NCI-H2081 treated with DMSO at 0.1 percent for 48 hours (cell line): ENCODE data around the gene FLNB.

Experiments
- DNase-seq: peaks from one replicate; lab custom pipeline; 2025; lab: John Stamatoyannopoulos, UW

Gene FLNB

GRCh38 chr3:58135712-58136543 lies 127.7 kb downstream of the FLNB start:
- DNase-seq, result no peak

DNA sequence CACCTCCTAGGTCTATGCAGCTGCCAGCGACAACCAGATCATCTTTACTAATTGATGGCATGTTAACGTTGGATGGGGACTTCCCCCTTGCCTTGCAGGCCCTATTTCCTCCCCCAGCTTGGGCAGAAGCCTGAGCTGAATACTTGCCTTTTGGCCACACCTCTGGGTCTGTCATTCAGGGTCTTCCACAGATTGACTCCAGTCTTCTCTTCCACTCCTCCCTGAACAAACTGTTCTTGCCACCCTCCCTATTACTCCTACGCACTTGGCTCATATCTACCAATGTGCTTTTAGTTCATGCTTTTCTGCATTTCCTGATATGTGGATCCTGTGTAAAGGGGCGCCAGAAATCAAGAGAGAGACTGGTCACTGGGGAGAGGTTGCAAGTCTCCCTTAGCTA lies 129.1 kb downstream of the FLNB start:
- DNase-seq, result no peak

- DNase-seq, result no peak
Measured at GRCh38 chr3:58141766-58142345, 133.6 kb downstream of the FLNB start.

DNA sequence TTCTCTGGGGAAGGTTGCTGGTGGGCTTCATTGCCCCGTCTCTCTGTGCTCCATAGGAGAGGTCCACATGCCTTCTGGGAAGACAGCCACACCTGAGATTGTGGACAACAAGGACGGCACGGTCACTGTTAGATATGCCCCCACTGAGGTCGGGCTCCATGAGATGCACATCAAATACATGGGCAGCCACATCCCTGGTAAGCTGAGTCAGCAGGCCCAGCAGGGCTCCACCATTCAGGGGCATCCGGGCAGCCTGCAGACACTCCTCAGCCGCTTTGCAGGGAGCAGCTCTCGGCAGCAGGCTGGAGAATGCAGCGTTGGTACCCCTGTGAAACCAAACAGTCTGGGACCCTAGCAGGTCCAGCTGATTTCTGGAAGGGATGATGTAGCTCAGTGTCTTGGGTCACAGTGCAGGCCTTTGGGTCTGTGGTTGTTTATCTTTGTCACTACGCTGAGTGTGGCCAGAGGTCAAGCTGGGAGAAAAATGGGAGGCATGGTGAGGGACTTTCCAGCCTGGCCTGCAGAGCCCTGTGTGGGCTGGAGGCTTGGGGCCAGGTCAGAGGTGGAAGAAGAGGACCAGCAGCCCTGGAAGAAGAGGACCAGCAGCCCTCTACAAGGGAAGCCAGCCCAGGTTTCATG lies 135.3 kb downstream of the FLNB start:
- no peak for DNase-seq

GRCh38 chr3:58144478-58145325 lies 136.5 kb downstream of the FLNB start:
- no peak for DNase-seq

- DNase-seq, result no peak
Measured at GRCh38 chr3:58148049-58148448, 139.8 kb downstream of the FLNB start.

DNA sequence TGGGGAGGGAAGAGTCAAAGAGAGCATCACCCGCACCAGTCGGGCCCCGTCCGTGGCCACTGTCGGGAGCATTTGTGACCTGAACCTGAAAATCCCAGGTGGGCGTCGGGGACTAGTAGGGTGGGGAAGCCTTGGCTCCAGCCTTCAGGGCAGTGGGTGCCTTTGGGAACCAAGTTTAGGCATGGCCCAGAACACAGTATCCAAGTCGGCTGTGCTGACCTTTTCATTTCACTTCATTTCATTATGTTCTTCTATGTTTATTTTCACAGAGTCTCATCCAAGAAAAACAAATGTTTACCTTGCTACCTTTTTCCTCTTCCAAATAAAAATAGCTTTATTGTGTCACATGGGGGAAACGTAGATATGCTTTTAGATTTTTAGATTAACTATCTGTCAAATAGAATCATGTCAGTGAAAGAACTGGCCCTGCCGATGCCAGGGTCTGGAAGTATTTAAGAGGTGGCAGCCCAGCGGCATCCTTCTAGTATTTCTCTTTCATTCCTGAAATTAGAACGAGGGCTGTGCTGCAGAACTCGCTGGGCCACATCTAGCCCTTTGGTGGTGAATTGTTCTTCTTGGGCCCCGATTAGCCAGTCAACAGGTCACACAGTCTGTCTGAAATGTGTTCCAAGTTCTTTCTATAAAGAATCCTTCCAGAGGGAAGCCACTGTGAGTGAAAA lies 142.0 kb downstream of the FLNB start:
- no peak for DNase-seq

DNA sequence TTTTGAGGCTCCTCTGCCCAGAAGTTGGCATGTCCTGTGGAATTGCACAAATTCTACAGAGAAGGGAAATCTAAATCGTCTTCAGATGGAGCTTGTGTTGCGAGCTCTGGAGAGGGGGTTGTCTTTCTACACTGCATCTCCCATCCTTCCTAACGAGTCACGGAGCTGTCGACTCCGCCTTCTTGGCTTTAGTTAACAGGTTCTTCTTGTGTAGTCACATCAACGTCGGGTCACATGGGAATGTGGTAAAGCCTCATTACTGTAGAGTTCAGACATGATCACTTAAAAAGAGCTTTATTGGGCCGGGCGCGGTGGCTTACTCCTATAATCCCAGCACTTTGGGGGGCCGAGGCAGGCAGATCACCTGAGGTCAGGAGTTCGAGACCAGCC lies 142.6 kb downstream of the FLNB start:
- no peak for DNase-seq

- DNase-seq, result no peak
Measured at GRCh38 chr3:58151637-58152036, 143.4 kb downstream of the FLNB start.

- no peak for DNase-seq
Measured at GRCh38 chr3:58152225-58153015, 144.2 kb downstream of the FLNB start.

DNA sequence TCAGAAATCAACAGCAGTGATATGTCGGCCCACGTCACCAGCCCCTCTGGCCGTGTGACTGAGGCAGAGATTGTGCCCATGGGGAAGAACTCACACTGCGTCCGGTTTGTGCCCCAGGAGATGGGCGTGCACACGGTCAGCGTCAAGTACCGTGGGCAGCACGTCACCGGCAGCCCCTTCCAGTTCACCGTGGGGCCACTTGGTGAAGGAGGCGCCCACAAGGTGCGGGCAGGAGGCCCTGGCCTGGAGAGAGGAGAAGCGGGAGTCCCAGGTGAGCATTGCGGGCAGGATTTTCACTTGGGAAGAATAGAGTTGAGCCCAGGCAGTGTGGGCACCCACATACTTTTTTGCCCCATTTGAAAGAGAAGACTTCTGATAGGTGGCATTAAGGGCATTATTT lies 145.1 kb downstream of the FLNB start:
- no peak for DNase-seq

- no peak for DNase-seq
Measured at GRCh38 chr3:58154626-58155449, 146.6 kb downstream of the FLNB start.

DNA sequence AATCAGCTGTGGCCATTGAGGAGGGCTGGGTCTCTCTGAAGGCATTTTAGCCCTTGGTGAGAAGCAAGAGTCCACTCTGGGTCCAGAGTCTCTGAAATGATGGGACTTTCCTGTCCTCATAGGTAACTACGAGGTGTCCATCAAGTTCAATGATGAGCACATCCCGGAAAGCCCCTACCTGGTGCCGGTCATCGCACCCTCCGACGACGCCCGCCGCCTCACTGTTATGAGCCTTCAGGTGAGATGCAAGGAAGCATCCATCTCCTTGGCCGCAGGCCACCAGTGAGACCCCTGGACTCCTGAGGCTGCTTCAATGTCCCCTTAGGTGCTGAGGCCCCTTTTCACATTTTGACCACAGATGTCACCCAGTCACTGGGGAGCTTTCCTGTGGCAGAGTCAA lies 147.6 kb downstream of the FLNB start:
- no peak for DNase-seq

- DNase-seq, result no peak
Measured at GRCh38 chr3:58157700-58158099, 149.5 kb downstream of the FLNB start.

- no peak for DNase-seq
Measured at GRCh38 chr3:58158442-58159153, 150.4 kb downstream of the FLNB start.

DNA sequence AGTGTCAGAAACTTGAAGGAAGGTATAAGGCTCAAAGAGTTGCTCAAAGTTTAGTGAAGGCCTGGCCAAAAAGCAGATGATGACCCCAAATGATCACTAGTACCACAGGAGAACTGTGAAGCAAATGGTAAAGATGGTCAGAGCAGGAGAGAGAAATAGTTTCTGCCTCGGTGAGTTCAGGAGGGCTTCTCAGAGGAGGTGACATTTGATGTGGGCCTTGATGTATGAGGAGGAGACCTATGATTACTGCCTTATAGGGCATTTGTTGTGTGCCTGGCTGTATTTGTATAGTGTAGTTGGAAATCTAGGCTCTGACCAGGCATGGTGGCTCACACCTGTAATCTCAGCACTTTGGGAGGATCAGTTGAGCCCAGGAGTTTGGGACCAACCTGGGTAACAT lies 152.2 kb downstream of the FLNB start:
- no peak for DNase-seq

DNA sequence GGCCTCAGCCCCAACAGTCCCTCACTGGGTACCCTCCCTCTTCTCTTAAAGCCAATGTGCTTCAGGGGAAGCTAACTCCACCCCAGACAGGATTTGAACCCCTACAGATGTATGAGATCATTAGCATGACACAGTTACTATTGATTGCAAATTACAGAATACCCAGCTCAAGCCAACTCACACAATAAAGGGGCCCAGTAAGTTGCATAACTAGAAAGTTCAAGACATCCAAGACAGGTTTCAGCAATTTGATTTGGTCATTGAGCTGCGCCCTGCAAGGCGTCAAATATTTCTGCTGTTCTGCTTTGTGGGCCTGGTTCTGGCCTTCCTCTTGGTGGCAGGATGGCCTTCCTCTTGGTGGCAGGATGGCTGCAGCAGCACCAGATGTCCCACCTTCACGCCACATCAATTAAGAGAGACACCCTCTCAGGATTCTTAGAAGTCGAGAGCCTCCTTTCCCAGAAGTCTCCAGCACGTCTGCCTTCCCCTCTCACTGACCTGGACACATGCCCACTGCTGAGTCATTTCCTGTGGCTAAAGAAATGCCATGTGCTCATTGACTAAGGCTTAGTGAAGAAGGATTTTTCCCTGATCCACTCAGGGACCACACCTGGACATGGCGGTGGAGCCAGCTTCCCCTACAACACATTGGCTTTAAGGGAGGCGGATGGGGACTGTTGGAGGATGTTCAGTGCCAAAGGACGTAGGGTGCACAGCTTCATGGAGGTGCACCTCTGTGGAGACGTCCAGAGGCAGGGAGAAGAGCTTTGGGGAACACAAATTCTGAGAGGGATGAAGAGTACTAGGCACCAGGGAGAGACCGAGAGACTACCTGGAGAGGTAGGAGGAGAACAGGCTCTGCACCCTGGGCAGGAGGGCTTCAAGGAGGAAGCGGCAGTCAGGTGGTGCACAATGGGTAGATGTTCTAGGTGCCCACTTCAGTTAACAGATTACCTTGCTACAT lies 153.5 kb downstream of the FLNB start:
- no peak for DNase-seq

DNA sequence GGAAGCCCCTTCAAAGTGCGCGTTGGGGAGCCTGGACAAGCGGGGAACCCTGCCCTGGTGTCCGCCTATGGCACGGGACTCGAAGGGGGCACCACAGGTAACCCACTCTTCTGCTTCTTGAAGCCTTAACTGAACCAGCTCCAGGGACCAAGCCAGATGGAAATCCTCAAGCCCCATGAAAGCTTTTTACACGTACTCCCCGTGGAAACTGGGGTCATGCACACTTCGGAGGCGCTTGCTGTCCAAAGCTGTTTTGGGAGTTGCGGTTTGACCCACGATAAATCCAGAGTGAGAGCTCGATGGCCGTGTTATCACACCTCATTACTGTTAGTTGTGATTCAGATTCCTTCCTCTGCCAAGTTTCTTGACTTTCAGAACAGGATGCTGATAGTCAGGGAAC lies 155.0 kb downstream of the FLNB start:
- no peak for DNase-seq
